ENCODE data around the gene SLC7A6.

SLC7A6 gene

GRCh38 chr16:68346892-68347480 lies 82.7 kb downstream of the SLC7A6 start:
- no peak for DNase-seq (ENCODE audit: low read depth)

- DNase-seq (ENCODE audit: low read depth): no peak
These were observed 83.3 kb downstream of the SLC7A6 start for GRCh38 chr16:68347605-68348004.

- no peak for DNase-seq (ENCODE audit: low read depth)
These were observed 84.5 kb downstream of the SLC7A6 start for GRCh38 chr16:68348639-68349445.

GRCh38 chr16:68349838-68350410 lies 85.6 kb downstream of the SLC7A6 start:
- no peak for DNase-seq (ENCODE audit: low read depth)

- no peak for DNase-seq (ENCODE audit: low read depth)
These were observed 86.6 kb downstream of the SLC7A6 start for GRCh38 chr16:68350813-68351350.

All from fibroblast of gingiva (primary cell).